ENCODE results near the gene AFDN.

DNA sequence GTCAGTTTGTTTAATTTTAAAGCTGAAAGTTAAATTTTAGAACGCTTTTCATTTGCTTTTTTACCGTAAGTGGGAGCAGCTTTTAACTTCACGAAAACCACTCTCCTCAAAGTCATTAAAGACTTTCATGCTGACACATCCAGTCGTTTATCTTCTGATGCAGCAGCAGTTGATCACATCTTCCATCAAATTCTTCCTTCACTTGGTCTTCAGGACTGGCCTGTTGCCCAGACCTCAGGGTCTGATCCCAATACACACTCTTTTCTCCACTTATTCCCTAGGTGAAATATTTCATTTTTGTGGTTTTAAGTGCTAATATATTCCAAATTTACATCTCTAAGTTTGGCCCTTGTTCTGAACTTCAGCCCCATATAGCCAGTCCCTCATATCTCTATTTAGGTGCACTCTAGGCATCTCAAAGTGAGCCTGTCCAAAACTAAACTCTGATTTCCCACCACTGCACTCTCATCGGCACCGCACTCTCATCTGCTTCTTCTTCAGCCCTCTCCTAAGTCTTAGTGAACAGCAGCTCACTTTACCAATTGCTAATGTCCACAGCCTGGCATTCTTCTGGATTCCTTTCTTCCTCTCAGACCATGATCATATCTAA is 20.4 kb downstream of the AFDN start:
- TF ChIP-seq CTCF (conservative IDR thresholded peaks at IDR 0.05 in 1 of 2, IDR thresholded peaks at IDR 0.05 in 1 of 2; ENCODE audit: extremely low read depth in 1 of 2, insufficient read depth in 1 of 2, low read depth in 1 of 2, low read length in 2 of 2) (no peak), EZH2 (IDR thresholded peaks at IDR 0.05; ENCODE audit: borderline replicate concordance, low read length) (no peak)
